ENCODE results near the gene ZBTB7B. TPM values are rescaled to one million over a fixed set of nuclear protein-coding genes. Genes with fewer than 3 reads are reported as not detected.

ZBTB7B gene
- total and polyA plus RNA-seq, 9 of the 15 experiments (the other 6 are each of a cell fraction or from before 2014, with no cell fraction given): 0.04 to 46.5 (median 15.2) TPM

- TF ChIP-seq, protein P1, sequence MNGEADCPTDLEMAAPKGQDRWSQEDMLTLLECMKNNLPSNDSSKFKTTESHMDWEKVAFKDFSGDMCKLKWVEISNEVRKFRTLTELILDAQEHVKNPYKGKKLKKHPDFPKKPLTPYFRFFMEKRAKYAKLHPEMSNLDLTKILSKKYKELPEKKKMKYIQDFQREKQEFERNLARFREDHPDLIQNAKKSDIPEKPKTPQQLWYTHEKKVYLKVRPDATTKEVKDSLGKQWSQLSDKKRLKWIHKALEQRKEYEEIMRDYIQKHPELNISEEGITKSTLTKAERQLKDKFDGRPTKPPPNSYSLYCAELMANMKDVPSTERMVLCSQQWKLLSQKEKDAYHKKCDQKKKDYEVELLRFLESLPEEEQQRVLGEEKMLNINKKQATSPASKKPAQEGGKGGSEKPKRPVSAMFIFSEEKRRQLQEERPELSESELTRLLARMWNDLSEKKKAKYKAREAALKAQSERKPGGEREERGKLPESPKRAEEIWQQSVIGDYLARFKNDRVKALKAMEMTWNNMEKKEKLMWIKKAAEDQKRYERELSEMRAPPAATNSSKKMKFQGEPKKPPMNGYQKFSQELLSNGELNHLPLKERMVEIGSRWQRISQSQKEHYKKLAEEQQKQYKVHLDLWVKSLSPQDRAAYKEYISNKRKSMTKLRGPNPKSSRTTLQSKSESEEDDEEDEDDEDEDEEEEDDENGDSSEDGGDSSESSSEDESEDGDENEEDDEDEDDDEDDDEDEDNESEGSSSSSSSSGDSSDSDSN (IDR thresholded peaks at IDR 0.05; ENCODE audit: borderline replicate concordance in 1 of 2, low read depth in 2 of 2, low read length in 2 of 2): 0 out of 4 replicates have a peak, but pooled peaks of 1 of the 2 experiments have one; percentile 49
- no peak for TF ChIP-seq MCM5 (IDR thresholded peaks at IDR 0.05; ENCODE audit: low read depth)
- no peak for TF ChIP-seq SOX6 (IDR thresholded peaks at IDR 0.05)
- no peak for TF ChIP-seq CBFA2T3 (IDR thresholded peaks at IDR 0.05)
- TF ChIP-seq GATAD2B (IDR thresholded peaks at IDR 0.05; ENCODE audit: borderline replicate concordance): peak; percentile 99
- no peak for TF ChIP-seq KLF10 (CRISPR knock-in tag; IDR thresholded peaks at IDR 0.05)
- TF ChIP-seq ZNF384 (IDR thresholded peaks at IDR 0.05; ENCODE audit: low read depth, low read length): no peak
- no peak for TF ChIP-seq BRF1 (IDR thresholded peaks at IDR 0.05; ENCODE audit: borderline replicate concordance, extremely low read depth, insufficient read length)
- TF ChIP-seq KDM1A (IDR thresholded peaks at IDR 0.05): peak in 1 of 2 experiments; percentile 92; a peak in 2 of 4 replicates
- no peak for TF ChIP-seq CREB5 (CRISPR knock-in tag; IDR thresholded peaks at IDR 0.05)
- TF ChIP-seq ATF6 (CRISPR knock-in tag; IDR thresholded peaks at IDR 0.05): no peak
- TF ChIP-seq ZNF165 (CRISPR knock-in tag; IDR thresholded peaks at IDR 0.05; ENCODE audit: borderline replicate concordance): no peak
- no peak for TF ChIP-seq ZNF253 (CRISPR knock-in tag; conservative IDR thresholded peaks at IDR 0.05)
- TF ChIP-seq, protein P2, sequence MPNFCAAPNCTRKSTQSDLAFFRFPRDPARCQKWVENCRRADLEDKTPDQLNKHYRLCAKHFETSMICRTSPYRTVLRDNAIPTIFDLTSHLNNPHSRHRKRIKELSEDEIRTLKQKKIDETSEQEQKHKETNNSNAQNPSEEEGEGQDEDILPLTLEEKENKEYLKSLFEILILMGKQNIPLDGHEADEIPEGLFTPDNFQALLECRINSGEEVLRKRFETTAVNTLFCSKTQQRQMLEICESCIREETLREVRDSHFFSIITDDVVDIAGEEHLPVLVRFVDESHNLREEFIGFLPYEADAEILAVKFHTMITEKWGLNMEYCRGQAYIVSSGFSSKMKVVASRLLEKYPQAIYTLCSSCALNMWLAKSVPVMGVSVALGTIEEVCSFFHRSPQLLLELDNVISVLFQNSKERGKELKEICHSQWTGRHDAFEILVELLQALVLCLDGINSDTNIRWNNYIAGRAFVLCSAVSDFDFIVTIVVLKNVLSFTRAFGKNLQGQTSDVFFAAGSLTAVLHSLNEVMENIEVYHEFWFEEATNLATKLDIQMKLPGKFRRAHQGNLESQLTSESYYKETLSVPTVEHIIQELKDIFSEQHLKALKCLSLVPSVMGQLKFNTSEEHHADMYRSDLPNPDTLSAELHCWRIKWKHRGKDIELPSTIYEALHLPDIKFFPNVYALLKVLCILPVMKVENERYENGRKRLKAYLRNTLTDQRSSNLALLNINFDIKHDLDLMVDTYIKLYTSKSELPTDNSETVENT (CRISPR knock-in tag; IDR thresholded peaks at IDR 0.05): no peak
- TF ChIP-seq CXXC5 (CRISPR knock-in tag; IDR thresholded peaks at IDR 0.05): peak; percentile 49
- TF ChIP-seq EWSR1 (IDR thresholded peaks at IDR 0.05; ENCODE audit: borderline replicate concordance, low read depth, partially characterized antibody): no peak
- TF ChIP-seq ZNF586 (CRISPR knock-in tag; conservative IDR thresholded peaks at IDR 0.05): no peak; the same call in 1 of the 2 replicates
- TF ChIP-seq, protein P3, sequence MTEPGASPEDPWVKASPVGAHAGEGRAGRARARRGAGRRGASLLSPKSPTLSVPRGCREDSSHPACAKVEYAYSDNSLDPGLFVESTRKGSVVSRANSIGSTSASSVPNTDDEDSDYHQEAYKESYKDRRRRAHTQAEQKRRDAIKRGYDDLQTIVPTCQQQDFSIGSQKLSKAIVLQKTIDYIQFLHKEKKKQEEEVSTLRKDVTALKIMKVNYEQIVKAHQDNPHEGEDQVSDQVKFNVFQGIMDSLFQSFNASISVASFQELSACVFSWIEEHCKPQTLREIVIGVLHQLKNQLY (CRISPR knock-in tag; conservative IDR thresholded peaks at IDR 0.05): no peak
- TF ChIP-seq CREB1 (IDR thresholded peaks at IDR 0.05): no peak
- TF ChIP-seq CREB1 (CRISPR knock-in tag; IDR thresholded peaks at IDR 0.05): peak; percentile 80; the same call in 1 of the 2 replicates
Observed at GRCh38 chr1:155001675-155002463, 733 bp upstream of the ZBTB7B start (continued).

Measured in K562 (cell line).